Esophagus muscularis mucosa (tissue), 3 donors: ENCODE results near the gene SLC25A26.

Source experiments
- POLR2A ChIP-seq: fragments of 450-650 bp; IDR thresholded peaks from one replicate; pipeline ENCODE4 v1.6.1; 2017; ENCODE audit warnings: antibody characterized with exemption, moderate library complexity, mild to moderate bottlenecking, low read depth
- TF ChIP-seq, protein P1 (sequence below), 3 experiments: fragments of 200-600 bp in 2 of 3; fragments of 450-650 bp in 1 of 3; sonication (generic) in 2 of 3; IDR thresholded peaks; one replicate each; pipeline ENCODE4 v1.5.1; 2017 to 2019; ENCODE audit warnings: antibody characterized with exemption in 3 of 3, mild to moderate bottlenecking in 2 of 3, moderate library complexity in 1 of 3

DNA sequence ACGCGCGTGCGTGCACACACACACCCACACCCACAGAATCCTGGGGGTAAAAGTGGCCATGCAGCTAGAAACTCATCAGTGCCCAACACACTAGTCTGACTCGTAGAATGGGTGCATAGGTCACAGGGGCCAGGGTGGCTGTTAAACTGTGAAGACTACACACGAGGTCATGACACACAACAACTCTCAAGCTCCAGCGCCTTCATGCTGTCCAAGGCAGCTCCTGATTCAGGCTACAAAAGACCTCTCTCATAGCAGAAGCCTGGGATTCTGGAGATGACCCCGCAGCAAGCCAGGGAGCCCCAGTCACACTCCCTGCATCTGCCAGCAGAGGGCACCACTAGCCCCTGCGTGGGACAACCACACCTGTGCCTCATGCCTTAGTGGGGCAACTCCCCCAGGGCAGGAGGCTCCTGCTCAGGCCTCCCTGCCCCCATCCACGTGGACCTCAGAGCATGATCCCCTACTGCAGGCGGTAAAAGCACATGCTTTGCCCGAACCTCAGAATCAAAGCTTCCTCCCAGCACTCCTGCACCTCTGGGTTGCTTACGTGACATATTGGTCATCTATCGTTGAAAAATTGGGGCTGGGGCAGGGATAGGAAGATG is 186.9 kb downstream of the SLC25A26 start:
- no peak for TF ChIP-seq POLR2A
- TF ChIP-seq, protein P1, sequence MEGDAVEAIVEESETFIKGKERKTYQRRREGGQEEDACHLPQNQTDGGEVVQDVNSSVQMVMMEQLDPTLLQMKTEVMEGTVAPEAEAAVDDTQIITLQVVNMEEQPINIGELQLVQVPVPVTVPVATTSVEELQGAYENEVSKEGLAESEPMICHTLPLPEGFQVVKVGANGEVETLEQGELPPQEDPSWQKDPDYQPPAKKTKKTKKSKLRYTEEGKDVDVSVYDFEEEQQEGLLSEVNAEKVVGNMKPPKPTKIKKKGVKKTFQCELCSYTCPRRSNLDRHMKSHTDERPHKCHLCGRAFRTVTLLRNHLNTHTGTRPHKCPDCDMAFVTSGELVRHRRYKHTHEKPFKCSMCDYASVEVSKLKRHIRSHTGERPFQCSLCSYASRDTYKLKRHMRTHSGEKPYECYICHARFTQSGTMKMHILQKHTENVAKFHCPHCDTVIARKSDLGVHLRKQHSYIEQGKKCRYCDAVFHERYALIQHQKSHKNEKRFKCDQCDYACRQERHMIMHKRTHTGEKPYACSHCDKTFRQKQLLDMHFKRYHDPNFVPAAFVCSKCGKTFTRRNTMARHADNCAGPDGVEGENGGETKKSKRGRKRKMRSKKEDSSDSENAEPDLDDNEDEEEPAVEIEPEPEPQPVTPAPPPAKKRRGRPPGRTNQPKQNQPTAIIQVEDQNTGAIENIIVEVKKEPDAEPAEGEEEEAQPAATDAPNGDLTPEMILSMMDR (IDR thresholded peaks at IDR 0.05): peak; percentile 85 to 96 (median 93)
